Middle frontal gyrus (tissue), 1 donor: Measurements from ENCODE around the gene UNG.
"Not testable (repeated sequence)": the region's sequence is repeated elsewhere in the genome, so short reads cannot be mapped to it uniquely, and the experiment has no call there.

Experiments
- DNase-seq: peaks from one replicate; pipeline ENCODE4 v3.0.0-alpha.2; 2015; ENCODE audit warnings: low spot score; ENCODE audit errors: extremely low spot score

UNG gene

DNA sequence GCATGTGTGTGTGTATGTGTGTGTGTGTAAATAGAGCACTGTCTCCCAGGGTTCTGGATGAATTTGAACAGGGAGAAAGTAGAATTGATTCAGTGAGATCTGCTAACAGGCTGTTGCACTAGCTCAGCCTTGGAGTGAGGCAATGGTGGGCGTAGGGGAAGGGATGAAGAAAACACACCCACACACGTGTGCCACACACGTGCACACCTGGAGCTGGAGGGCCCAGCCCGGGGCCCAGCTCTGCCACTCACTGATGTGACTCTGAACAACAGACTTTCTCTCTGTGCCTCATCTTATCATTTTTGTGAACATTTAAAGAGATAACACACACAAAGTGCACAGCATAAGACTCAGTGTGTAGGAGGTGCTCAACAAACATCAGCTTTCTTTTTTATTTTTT lies 23.2 kb downstream of the UNG start:
- no peak for DNase-seq

- no peak for DNase-seq
Measured at GRCh38 chr12:109121346-109121880, 24.0 kb downstream of the UNG start.

GRCh38 chr12:109124878-109125648 lies 27.7 kb downstream of the UNG start:
- no peak for DNase-seq

GRCh38 chr12:109125791-109126190 lies 28.4 kb downstream of the UNG start:
- no peak for DNase-seq

DNA sequence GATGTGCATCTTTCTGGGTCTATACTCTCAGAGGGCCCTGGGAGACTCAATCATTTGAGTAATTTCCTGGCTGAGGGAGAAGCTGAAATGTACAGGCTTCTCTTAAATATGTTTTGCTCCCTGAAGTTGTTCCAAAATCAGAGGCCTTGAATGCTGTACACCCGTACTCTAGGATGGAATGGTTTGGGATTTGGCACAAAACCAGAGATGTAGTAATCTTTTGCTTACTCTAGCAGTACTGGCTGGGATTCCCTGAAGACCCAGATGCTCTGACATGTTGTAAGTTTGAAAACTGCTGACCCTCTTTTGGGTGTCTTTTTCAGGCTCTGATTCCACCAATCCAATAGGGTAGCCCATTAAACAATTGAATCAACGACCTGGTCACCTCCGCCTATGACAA lies 29.4 kb downstream of the UNG start:
- no peak for DNase-seq

DNA sequence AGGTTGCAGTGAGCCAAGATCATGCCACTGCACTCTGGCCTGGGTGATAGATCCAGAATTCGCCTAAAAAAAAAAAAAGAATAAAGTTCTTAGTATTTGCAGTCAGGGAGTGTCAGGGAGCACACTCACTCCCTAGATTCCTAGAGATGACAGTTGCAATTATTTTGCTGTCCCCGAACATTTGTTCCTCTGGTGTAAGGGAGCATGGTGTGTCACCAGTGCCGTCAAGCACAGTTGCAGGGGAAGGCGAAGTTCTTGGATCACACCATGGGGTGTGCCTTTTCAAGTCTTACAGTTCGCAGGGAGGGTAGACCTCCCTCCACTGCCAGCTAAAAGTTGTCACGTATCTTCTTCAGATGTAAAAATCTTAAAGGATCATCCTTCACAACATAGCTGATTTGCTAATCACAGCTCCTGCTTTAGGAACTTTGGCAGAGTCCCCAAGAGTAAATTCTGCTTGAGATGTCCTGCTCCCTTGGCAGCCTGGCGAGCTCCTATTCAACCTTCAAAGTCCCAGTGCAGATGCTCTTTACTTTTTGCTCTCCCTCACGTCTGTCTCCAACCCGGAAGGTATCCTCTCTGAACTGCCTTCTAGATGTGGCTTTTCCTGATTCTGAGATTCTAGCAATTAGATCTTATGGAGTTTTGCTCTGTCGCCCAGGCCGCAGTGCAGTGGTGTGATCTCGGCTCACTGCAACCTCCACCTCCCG lies 30.3 kb downstream of the UNG start:
- DNase-seq, result no peak

GRCh38 chr12:109130297-109131153 lies 33.1 kb downstream of the UNG start:
- no peak for DNase-seq

- no peak for DNase-seq
Measured at GRCh38 chr12:109131154-109132050, 34.0 kb downstream of the UNG start.

- DNase-seq, result no peak
Measured at GRCh38 chr12:109134186-109134917, 37.0 kb downstream of the UNG start.

DNA sequence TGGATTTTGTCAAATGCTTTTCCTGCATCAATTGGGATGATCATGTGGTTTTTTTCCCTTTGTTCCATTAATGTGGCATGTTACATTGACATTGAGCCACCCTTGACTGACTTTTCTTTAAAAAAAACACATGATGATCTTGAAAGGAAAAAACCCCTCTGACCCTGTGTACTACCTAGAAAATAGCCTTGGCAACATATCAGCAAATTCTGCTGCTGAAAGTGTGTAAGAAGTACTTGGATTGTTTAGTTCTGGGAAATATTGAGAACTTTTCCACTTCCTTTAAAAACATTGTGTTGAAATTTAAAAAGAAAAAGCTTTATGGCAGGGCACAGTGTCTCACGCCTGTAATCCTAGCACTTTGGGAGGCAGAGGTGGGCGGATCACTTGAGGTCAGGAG lies 39.7 kb downstream of the UNG start:
- DNase-seq, result no peak

DNA sequence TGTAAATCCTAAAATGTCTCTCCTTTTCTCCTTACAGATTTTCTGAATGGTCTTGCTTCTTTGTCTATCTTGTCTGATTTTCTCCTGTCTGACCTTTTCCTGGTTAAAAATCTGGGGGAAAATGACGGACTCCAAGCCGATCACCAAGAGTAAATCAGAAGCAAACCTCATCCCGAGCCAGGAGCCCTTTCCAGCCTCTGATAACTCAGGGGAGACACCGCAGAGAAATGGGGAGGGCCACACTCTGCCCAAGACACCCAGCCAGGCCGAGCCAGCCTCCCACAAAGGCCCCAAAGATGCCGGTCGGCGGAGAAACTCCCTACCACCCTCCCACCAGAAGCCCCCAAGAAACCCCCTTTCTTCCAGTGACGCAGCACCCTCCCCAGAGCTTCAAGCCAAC lies 42.0 kb downstream of the UNG start:
- no peak for DNase-seq

DNA sequence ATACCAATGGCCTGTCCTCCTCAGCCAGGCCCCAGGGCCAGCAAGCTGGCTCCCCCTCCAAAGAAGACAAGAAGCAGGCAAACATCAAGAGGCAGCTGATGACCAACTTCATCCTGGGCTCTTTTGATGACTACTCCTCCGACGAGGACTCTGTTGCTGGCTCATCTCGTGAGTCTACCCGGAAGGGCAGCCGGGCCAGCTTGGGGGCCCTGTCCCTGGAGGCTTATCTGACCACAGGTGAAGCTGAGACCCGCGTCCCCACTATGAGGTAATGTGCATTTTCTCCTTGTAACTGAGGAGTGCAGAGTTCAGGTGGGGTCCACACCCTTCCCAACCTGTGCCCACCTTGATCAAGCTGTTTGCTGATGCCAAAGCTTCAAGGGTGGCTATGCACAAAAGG lies 42.4 kb downstream of the UNG start:
- no peak for DNase-seq

DNA sequence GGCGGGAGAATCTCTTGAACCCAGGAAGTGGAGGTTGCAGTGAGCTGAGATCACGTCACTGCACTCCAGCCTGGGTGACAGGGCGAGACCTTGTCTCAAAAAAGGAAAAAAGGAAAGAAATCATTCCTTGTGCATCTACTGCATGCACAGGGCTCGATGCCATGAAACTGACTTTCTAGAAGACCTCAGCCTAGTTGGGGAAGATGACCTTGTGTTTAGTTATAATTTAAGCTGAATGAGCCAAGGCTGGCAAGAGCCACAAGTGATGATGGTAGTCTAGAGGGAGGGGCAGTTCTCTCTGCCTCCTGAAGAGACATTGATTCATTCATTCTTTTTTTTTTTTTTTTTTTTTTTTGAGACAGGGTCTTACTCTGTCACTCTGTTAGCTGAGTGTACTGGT lies 43.2 kb downstream of the UNG start:
- no peak for DNase-seq

DNA sequence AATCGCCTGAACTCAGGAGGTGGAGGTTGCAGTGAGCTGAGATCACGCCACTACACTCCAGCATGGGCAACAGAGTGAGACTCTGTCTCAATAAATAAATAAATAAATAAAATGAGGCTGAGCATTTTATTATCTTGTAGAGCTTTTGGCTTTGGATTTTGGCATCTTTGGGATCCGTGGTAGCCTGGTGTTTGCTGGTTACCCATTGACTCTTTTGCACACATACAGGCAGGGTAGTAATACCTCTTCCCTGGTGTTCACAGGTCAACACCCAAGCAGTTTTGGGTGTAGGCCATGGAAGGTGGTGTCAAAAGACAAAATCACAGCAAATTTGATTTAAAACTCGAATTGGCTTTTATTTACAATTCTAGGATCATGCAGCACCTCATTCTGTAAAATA lies 46.8 kb downstream of the UNG start:
- no peak for DNase-seq

- not testable (repeated sequence) for DNase-seq
Measured at GRCh38 chr12:109147126-109147525, 49.7 kb downstream of the UNG start.

- no peak for DNase-seq
Measured at GRCh38 chr12:109147954-109148353, 50.6 kb downstream of the UNG start.

- DNase-seq, result no peak
Measured at GRCh38 chr12:109150124-109150640, 52.8 kb downstream of the UNG start.

GRCh38 chr12:109151457-109151856 lies 54.1 kb downstream of the UNG start:
- no peak for DNase-seq

DNA sequence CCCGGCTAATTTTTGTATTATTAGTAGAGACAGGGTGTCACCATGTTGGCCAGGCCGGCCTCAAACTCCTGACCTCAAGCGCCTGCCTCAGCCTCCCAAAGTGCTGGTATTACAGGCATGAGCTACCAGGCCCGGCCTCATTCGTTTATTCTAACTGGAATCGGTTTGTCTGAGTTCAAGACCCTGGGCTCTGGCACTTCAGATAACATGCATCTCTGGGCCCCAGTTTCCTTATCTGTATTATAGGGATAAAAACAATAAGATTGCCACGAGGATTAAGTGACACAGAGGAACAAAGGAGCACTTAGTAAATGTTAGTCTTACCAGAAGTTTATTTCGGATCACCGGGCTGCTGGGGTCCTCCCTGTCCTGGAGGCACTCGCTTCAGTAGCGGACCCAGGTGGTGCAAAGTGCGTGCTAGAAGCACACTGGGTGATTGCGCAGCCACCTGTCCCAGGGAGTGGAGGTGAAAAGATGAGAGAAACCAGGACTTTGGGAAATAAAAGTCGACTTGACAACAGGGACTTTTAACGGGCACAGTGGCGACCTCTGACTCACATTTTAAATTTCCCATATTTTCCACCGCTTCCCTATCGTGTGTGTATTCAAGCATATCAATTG lies 56.5 kb downstream of the UNG start:
- no peak for DNase-seq
